ENCODE results near the gene KIF3B. TPM values are rescaled to one million over a fixed set of nuclear protein-coding genes. Genes with fewer than 3 reads are reported as not detected.
A peak's percentile ranks its signal among the peaks of the same experiment; 100 is the strongest.

Gene KIF3B
- total and polyA plus RNA-seq, 2 donors (not counting 1 experiment from before 2014, with no cell fraction given): 12.7 to 17.5 TPM

DNA sequence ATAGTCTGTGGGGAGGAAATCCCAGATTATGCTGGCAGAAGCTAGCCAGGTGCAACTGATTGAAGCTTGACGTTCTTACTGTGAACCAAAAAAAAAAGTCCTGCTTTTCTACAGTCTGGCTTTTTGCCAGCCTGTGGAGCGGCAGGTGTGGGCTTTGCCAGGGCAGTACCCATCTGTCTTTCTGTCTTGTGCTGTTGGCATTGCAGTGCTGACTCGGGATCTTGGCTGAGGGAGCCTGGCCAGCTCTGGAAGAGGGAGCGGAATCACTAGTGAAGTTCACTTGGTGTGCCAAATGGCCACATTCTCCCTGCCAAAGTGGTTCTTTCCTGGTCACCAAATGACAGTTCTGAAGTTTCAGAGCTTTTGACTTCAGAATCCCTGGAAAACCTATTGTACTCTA lies 5.0 kb downstream of the KIF3B start:
- H3K36me3 ChIP-seq (replicated peaks in 1 of 2; ENCODE audit: control extremely low read depth in 1 of 2, control insufficient read depth in 1 of 2, extremely low read depth in 1 of 2, insufficient read depth in 2 of 2, low read length in 1 of 2): peaks cover 0 to 14% of the 10 kb centered on the region in 2 experiments
- no peak for TF ChIP-seq EZH2 (IDR thresholded peaks at IDR 0.05; ENCODE audit: borderline replicate concordance, insufficient read depth, low read depth, low read length, poor library complexity, severe bottlenecking)
- TF ChIP-seq, protein P1, sequence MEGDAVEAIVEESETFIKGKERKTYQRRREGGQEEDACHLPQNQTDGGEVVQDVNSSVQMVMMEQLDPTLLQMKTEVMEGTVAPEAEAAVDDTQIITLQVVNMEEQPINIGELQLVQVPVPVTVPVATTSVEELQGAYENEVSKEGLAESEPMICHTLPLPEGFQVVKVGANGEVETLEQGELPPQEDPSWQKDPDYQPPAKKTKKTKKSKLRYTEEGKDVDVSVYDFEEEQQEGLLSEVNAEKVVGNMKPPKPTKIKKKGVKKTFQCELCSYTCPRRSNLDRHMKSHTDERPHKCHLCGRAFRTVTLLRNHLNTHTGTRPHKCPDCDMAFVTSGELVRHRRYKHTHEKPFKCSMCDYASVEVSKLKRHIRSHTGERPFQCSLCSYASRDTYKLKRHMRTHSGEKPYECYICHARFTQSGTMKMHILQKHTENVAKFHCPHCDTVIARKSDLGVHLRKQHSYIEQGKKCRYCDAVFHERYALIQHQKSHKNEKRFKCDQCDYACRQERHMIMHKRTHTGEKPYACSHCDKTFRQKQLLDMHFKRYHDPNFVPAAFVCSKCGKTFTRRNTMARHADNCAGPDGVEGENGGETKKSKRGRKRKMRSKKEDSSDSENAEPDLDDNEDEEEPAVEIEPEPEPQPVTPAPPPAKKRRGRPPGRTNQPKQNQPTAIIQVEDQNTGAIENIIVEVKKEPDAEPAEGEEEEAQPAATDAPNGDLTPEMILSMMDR (IDR thresholded peaks at IDR 0.05): no peak
- ATAC-seq (ENCODE audit: low read depth) (no peak), DNase-seq (no peak)
- H3K4me3 ChIP-seq (ENCODE audit: control extremely low read depth in 1 of 5, extremely low read depth in 1 of 5, insufficient read depth in 1 of 5, low read depth in 2 of 5, low read length in 4 of 5): no peak overlapping the region
- CTCF ChIA-PET: interaction anchor here (0.6 kb wide), 1 partner anchor 39 kb away, joined by 5 read pairs; no protein-coding TSS in a partner anchor
- H3K4me2 ChIP-seq (replicated peaks; ENCODE audit: low read depth, low read length, poor library complexity, severe bottlenecking): peak overlapping the region; percentile 20
- no peaks in the 10 kb centered on the region for H3K27me3 ChIP-seq (replicated peaks in 1 of 4; ENCODE audit: control extremely low read depth in 1 of 4, control insufficient read depth in 3 of 4, insufficient read depth in 4 of 4, low read length in 3 of 4)
- H3K79me2 ChIP-seq (ENCODE audit: control insufficient read depth, insufficient read depth, low read length): peaks cover 93% of the 10 kb centered on the region
- H3K9me3 ChIP-seq (ENCODE audit: control extremely low read depth in 1 of 3, control insufficient read depth in 2 of 3, insufficient read depth in 1 of 3, low read length in 2 of 3): no peaks in the 10 kb centered on the region
- no peak overlapping the region for H3K9ac ChIP-seq (ENCODE audit: low read length)
- peaks cover 71 to 79% of the 10 kb centered on the region in 2 donors for H3K4me1 ChIP-seq (ENCODE audit: control insufficient read depth in 2 of 2, insufficient read depth in 2 of 2, low read length in 2 of 2)
- no peaks in the 10 kb centered on the region for H3K27me3 Mint-ChIP-seq
- intact Hi-C loops (cut with micrococcal nuclease): no loop called here
- WGBS (ENCODE audit: insufficient coverage): 75% methylated on average over 4 of the region's 4 CpGs
- peaks cover 7% of the 10 kb centered on the region for H4K20me1 ChIP-seq (ENCODE audit: control insufficient read depth, insufficient read depth, low read length, poor library complexity, severe bottlenecking)
- no peak overlapping the region for H3K4me3 Mint-ChIP-seq
- POLR2A ChIA-PET: no interaction called here
- H3K9me3 Mint-ChIP-seq (ENCODE audit: insufficient read depth): no peaks in the 10 kb centered on the region
- peak overlapping the region in 1 of 2 donors; percentile 91 for H3K27ac ChIP-seq (ENCODE audit: low read length in 2 of 2)
- H3K4me1 Mint-ChIP-seq: peaks cover 80% of the 10 kb centered on the region
- H2AFZ ChIP-seq (ENCODE audit: insufficient read depth, low read depth, low read length, poor library complexity, severe bottlenecking): no peak overlapping the region
- H3K27ac Mint-ChIP-seq: peak overlapping the region; percentile 72

DNA sequence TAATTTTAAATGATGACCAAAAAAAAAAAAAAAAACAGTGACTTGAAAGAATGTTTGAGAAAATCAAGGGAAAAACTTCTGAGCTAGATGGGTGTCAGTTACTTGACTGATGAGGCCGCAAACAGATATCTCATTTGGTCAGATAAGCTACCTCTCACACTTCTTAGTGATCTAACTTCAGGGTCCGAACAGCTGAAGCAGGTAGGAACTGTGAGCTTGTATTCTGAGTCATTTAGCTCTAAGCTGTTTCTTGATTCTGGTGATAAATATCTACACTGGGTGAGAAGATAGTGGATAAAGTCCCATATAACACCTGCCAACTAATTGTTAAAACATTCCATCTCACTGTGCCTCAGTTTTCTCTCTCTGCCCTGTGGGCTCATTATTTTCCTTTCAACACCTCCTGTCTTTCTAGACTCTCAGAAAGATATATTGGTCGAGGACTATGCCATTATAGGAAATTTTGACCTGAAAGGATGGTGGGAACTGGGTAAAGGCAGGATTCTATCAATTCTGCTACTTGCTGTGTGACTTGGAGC lies 7.7 kb downstream of the KIF3B start:
- H3K36me3 ChIP-seq (replicated peaks in 1 of 2; ENCODE audit: control extremely low read depth in 1 of 2, control insufficient read depth in 1 of 2, extremely low read depth in 1 of 2, insufficient read depth in 2 of 2, low read length in 1 of 2): peaks cover 0 to 9% of the 10 kb centered on the region in 2 experiments
- peaks cover 93% of the 10 kb centered on the region for H3K79me2 ChIP-seq (ENCODE audit: control insufficient read depth, insufficient read depth, low read length)
- no peaks in the 10 kb centered on the region for H3K9me3 Mint-ChIP-seq (ENCODE audit: insufficient read depth)
- H3K9ac ChIP-seq (ENCODE audit: low read length): peak overlapping the region; percentile 54
- ChIA-PET CTCF (interaction anchor here (0.5 to 0.7 kb wide), 3 partner anchors 44 to 728 kb away, joined by 3 to 4 read pairs (median 3); no protein-coding TSS in a partner anchor), POLR2A (interaction anchor here (0.6 to 1.3 kb wide), 3 partner anchors 8 to 85 kb away, joined by 4 to 6 read pairs (median 4); partner anchors contain the start of gene KIF3B)
- H2AFZ ChIP-seq (ENCODE audit: insufficient read depth, low read depth, low read length, poor library complexity, severe bottlenecking): peak overlapping the region; percentile 71
- H3K4me3 Mint-ChIP-seq: peak overlapping the region; percentile 72
- TF ChIP-seq EZH2 (IDR thresholded peaks at IDR 0.05; ENCODE audit: borderline replicate concordance, insufficient read depth, low read depth, low read length, poor library complexity, severe bottlenecking): no peak
- H3K4me2 ChIP-seq (replicated peaks; ENCODE audit: low read depth, low read length, poor library complexity, severe bottlenecking): peak overlapping the region; percentile 77
- peak overlapping the region; percentile 94 for H3K27ac Mint-ChIP-seq
- WGBS (ENCODE audit: insufficient coverage): no CpG with 5 or more reads among the region's 3 CpGs
- H3K4me1 ChIP-seq (ENCODE audit: control insufficient read depth in 2 of 2, insufficient read depth in 2 of 2, low read length in 2 of 2): peaks cover 70 to 72% of the 10 kb centered on the region in 2 donors
- H3K9me3 ChIP-seq (ENCODE audit: control extremely low read depth in 1 of 3, control insufficient read depth in 2 of 3, insufficient read depth in 1 of 3, low read length in 2 of 3): no peaks in the 10 kb centered on the region
- H3K27ac ChIP-seq (ENCODE audit: low read length in 2 of 2): peak overlapping the region; percentile 85 to 91
- no peak for ATAC-seq (ENCODE audit: low read depth)
- no peaks in the 10 kb centered on the region for H4K20me1 ChIP-seq (ENCODE audit: control insufficient read depth, insufficient read depth, low read length, poor library complexity, severe bottlenecking)
- peak overlapping the region in 3 of 5 experiments; percentile 46 to 62 (median 49) for H3K4me3 ChIP-seq (ENCODE audit: control extremely low read depth in 1 of 5, extremely low read depth in 1 of 5, insufficient read depth in 1 of 5, low read depth in 2 of 5, low read length in 4 of 5)
- no peaks in the 10 kb centered on the region for H3K27me3 Mint-ChIP-seq
- no peak for DNase-seq
- intact Hi-C loops (cut with micrococcal nuclease): no loop called here
- no peaks in the 10 kb centered on the region for H3K27me3 ChIP-seq (replicated peaks in 1 of 4; ENCODE audit: control extremely low read depth in 1 of 4, control insufficient read depth in 3 of 4, insufficient read depth in 4 of 4, low read length in 3 of 4)
- peaks cover 82% of the 10 kb centered on the region for H3K4me1 Mint-ChIP-seq

All from B cell (primary cell).